ENCODE data around the gene YJEFN3. TPM values are rescaled to one million over a fixed set of nuclear protein-coding genes. Genes with fewer than 3 reads are reported as not detected.

The YJEFN3 gene
- total RNA-seq, 1 donor from 2014 or later = 6.6 TPM

GRCh38 chr19:19501798-19502197, 26.9 kb upstream of the YJEFN3 start:
- Histone ChIP-seq H3K9me3 (no peaks in the 10 kb centered on the region), H3K4me3 (no peak overlapping the region), H3K36me3 (peaks cover 100% of the 10 kb centered on the region), H3K27ac (no peak overlapping the region), H3K27me3 (ENCODE audit: low read depth) (no peaks in the 10 kb centered on the region), H3K4me1 (no peaks in the 10 kb centered on the region)
- ATAC-seq = no peak
- intact Hi-C loops (cut with DNase I) = no loop called here
- DNase-seq = no peak
- TF ChIP-seq CTCF (IDR thresholded peaks at IDR 0.05) = no peak

- Histone ChIP-seq H3K4me3 (no peak overlapping the region), H3K27me3 (ENCODE audit: low read depth) (no peaks in the 10 kb centered on the region), H3K27ac (no peak overlapping the region), H3K36me3 (peaks cover 99% of the 10 kb centered on the region), H3K4me1 (no peaks in the 10 kb centered on the region), H3K9me3 (no peaks in the 10 kb centered on the region)
- TF ChIP-seq CTCF (IDR thresholded peaks at IDR 0.05) = no peak
- intact Hi-C loops (cut with DNase I) = no loop called here
- ATAC-seq (no peak), DNase-seq (no peak)
Measured at GRCh38 chr19:19502281-19502680, 26.4 kb upstream of the YJEFN3 start.

GRCh38 chr19:19502808-19503602, 25.7 kb upstream of the YJEFN3 start:
- Histone ChIP-seq H3K36me3 (peaks cover 99% of the 10 kb centered on the region), H3K4me3 (no peak overlapping the region), H3K27ac (no peak overlapping the region), H3K4me1 (no peaks in the 10 kb centered on the region), H3K27me3 (ENCODE audit: low read depth) (no peaks in the 10 kb centered on the region), H3K9me3 (no peaks in the 10 kb centered on the region)
- TF ChIP-seq CTCF (IDR thresholded peaks at IDR 0.05) = no peak
- ATAC-seq (peak; percentile 80 to 81), DNase-seq (peak; percentile 64)
- intact Hi-C loops (cut with DNase I) = no loop called here

- Histone ChIP-seq H3K9me3 (no peaks in the 10 kb centered on the region), H3K36me3 (peaks cover 86% of the 10 kb centered on the region), H3K4me3 (no peak overlapping the region), H3K27me3 (ENCODE audit: low read depth) (no peaks in the 10 kb centered on the region), H3K27ac (no peak overlapping the region), H3K4me1 (no peaks in the 10 kb centered on the region)
- TF ChIP-seq CTCF (IDR thresholded peaks at IDR 0.05) = no peak
- DNase-seq = no peak
- ATAC-seq = no peak
- intact Hi-C loops (cut with DNase I) = no loop called here
Measured at GRCh38 chr19:19504754-19505668, 23.7 kb upstream of the YJEFN3 start.

- Histone ChIP-seq H3K4me1 (no peaks in the 10 kb centered on the region), H3K27ac (no peak overlapping the region), H3K4me3 (no peak overlapping the region), H3K36me3 (peaks cover 78% of the 10 kb centered on the region), H3K9me3 (no peaks in the 10 kb centered on the region), H3K27me3 (ENCODE audit: low read depth) (no peaks in the 10 kb centered on the region)
- TF ChIP-seq CTCF (IDR thresholded peaks at IDR 0.05) = no peak
- ATAC-seq = no peak
- intact Hi-C loops (cut with DNase I) = no loop called here
- DNase-seq = no peak
Measured at GRCh38 chr19:19505669-19506326, 22.9 kb upstream of the YJEFN3 start.
